Embryonic facial prominence (tissue), 1 donor: ENCODE data around the gene TSHZ3.

ENCODE experiments used
- DNase-seq: peaks from one replicate; pipeline ENCODE4 v3.0.0-alpha.2; 2016; ENCODE audit errors: extremely low spot score

TSHZ3 gene

DNA sequence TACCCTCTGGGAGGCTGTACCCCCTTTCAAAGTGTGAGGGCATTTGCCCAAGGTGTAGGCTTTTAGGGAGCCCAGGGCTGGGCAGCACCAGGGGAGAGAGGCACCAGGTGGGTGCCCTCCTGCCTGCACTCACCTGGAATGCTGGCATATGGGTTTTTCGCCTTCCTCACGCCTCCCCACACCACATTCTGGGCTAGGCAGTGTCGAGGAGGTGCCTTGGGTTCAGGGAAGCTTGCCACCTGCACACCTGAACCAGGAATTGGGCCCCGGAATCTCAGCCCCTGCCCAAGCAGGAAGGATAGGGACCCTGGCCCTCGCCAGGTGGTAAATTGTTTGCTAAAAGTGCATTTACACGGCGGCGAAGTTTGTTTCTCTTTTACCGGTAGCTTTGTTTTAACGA, 5.1 kb upstream of the TSHZ3 start:
- no peak for DNase-seq

DNA sequence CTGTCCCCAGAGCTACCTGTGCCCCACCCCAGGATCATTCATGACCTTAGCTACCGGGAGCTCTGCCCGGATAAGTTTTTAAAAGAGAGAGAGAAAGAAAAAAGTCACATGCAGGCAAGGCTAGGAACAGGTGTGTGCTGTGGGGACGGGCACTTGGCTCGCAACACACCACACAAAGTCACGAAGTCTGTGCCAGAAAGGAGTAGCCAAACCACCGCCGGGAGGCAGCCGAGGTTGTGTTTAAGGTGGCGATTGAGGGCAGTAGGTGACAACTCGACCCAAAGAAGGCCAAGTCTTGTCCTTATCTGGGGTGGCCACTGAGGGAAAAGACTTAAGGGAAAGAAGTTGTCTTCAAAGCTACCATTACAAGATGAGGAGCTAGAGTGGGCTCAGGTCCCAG, 4.6 kb upstream of the TSHZ3 start:
- no peak for DNase-seq

DNA sequence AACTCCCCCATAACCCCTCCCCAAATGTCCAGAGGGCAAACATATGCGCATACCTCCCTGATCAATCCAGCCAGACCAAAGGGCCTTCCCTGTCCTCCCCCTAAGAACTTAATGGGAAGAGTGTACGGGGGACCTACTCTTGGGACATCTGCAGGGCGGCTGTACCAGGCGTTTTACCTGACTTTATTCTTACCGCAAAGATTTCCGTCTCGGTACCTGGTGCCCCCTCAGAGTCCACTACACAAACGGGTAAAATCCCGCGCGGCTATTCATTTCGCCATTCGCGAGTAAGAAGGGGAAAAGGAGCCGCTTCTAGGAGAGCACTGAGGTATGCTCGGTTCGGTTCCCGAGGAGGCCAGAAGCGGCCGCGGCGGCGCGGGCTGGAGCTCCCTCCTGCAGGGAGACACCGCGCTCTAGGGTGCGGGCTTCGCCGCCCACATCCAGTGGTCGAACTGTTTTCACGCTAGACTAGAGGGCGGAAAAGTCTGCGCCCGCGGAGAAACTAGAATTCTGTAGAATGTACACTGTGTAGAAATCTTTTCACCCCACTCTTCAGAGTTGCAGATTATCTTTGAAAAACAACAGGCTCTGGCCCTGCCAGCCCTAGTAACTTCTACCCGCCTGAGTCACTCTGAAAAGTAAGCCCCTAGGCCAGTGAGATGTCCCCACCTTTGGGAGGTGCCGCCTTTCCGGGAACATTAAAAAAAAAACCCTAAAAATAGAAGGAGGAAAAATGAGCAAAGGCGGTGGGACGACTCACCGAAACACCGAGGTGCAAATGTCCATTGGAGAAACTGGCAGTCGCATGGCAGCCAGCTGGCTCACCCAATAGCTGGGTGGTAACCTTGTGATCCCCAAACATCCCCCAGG, 3.8 kb upstream of the TSHZ3 start:
- DNase-seq = no peak

DNA sequence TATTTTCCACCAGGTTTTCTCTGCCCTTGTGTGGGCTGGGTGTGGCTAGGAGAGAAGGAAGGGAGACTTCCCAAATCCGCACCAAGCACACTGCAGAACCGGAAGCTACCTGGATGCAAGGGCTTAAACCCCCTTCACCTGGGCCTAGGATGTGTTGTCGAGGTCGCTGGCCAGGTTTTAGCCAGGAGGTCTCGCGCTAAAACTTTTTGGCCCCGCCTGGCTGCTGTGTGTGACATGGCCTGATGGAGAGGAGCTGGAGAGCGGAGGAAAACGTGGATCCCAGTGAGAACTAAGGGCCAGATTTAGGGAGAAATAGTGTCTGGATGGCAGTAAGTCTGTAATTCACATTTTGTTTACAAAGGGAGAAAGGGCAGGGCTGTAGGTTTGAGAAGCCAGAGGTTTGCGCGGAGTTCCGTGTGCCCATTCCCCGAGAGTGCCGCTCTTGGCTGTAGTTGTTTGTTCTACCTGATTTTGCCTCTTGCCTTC, 3.1 kb upstream of the TSHZ3 start:
- no peak for DNase-seq

DNA sequence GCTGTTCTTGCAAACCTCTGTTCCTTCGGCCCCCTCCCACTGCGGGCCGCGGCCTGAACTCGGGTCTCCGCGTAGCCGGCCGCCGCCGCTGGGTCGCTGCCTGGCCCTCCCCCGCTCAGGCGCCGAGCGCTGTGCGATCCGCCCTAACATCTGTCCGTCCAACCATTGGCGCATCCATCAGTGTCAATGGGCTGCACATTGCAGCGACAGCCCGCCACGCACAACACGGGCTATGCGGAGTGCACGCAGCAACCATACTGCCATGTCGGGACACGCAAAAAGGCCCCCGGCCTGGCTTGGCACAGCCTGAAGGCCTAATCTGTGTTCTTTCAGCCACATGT, 2.6 kb upstream of the TSHZ3 start:
- DNase-seq = no peak

DNA sequence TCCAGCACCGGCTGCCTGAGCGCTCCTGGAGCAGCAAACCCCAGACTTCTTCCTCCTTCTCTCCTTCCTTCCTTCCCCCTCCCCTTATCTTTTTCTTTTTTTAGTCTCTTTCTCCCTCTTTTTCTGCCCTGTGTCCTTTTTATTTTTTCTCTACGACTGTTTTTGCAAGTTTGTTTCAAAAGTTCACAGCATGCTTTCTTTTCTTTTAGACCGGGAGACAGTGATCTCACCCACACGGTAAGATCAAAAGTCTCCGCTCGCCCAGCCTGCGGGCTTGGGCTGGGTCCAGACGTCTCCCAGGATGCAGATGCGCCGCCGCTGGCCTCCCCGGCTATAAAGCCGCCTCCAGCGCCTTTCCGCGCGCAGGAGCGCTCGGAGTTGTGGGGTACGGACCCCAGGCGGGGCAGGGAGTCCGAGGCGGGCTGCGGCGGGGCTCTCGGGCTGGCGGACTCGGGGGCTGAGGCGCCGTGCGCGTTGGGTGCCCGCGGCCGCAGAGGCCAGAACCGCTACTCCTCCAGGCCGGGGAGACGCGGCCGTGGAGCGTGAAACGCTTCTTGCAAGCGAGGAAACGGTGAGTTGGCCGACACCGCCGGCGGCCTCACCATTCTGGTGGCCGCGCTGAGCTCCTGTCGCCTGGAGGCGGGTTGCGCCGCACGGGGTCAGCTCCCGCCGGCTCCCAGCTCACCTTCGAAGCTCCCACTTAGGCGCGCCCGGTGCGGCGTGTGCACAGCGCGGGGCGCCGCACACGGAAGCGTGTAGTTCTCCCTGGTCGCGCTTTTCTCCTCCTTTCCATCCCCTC, 2.0 kb upstream of the TSHZ3 start:
- DNase-seq = no peak

- DNase-seq = no peak
These were observed 1.4 kb upstream of the TSHZ3 start for GRCh38 chr19:31350693-31351055.

GRCh38 chr19:31350033-31350692, 927 bp upstream of the TSHZ3 start:
- no peak for DNase-seq

DNA sequence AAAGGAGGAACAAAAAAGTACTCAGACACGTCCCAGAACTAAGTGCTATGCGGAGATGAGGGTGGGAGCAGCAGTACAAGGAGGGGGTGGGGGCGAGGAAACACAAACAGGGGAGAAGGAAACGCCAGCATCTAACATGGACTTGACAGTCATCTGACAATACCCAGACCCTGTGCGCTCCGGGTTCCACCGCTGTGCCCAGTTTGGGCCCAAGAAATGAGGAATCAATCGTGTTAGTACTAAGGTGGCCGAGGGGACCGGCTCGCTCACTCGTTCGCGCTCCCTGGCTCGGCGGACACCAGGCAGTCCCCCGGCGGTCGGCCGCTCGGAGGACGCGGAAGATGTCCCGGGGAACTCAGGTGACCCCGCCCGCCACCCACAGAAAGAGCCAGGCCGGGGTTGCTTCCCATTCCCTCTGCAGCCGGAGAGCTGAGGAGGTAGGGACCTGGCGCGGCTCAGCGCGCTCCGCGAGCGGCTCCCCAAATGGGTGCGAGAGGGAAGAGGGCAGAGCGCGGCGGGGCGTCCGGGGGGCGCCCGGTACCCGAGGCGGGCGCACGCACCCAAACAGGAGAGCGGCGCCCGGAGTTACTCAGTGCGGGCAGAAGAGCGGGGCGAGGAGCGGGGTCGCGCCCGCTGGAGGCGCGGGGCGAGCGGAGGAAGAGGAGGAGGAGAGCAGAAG, 616 bp downstream of the TSHZ3 start:
- no peak for DNase-seq

- no peak for DNase-seq
These were observed 1.3 kb downstream of the TSHZ3 start for GRCh38 chr19:31347828-31348392.

DNA sequence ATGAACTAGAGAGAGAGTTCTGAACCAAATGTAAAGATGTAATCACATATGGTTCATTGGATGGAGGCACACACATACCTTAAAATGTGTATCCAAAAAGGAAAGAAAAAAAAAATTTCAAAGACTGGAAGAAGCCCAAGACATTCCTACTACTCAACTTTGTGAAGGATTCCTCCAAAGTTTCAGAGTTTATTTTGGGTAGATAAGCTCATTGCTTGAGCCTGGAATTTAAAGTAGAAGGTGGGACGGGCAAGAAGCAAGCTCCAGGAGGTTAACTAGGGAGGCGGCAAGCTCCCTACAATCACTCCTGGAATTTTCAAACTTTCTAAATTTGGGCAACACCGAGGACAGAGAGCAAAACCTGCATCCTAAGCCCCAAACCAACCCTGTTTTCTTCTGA, 1.9 kb downstream of the TSHZ3 start:
- no peak for DNase-seq

GRCh38 chr19:31346184-31347059, 2.8 kb downstream of the TSHZ3 start:
- DNase-seq = no peak

- DNase-seq = no peak
These were observed 4.8 kb downstream of the TSHZ3 start for GRCh38 chr19:31344403-31344802.

GRCh38 chr19:31342926-31343325, 6.3 kb downstream of the TSHZ3 start:
- no peak for DNase-seq

DNA sequence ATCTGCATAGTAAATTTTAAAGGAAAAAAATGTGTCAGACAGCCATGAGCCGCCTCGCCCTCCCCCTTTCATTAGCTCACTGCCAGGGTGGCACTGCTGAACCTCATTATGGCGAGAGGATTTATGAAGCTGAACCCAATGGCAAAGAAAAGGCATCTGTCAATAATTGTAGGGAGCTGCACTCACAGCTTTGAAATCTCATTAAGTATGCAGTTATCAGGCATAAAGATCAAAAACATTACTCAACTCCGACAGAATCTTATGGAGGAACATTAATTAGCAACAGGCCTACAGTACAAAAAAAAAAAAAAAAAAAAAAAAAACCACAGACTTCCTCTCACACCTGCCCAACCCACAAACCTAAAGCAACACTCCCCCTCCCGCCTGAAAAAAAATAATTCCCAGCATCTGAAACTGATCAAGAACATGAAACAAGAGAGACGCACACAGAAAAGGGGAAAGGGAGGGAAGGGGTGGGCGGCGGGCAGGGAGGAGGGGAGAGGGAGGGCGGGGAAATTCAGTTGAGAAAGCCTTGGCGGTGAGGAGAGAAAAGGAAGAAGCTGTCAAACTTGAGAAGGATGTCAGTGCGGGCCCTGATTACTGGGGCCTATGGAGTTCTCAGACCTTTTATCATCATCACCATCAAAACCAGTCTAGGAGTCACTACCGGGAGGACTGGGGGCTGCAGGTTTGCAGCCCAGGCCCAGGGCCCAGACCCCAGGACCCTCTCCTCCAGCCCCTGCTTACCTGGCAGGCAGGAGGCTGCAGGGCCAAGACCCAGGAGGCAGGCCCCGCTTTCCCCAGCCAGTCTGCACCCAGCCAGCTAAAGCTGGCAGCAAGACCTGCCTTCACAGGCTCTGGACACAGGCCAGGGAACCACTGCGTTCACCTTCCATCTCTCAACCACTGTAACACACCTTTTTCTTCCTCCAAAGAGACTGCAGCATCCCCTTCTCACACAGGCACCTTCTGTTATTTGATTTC, 8.9 kb downstream of the TSHZ3 start:
- DNase-seq = no peak

GRCh38 chr19:31339411-31339810, 9.8 kb downstream of the TSHZ3 start:
- no peak for DNase-seq

- no peak for DNase-seq
These were observed 11.0 kb downstream of the TSHZ3 start for GRCh38 chr19:31338069-31338776.

DNA sequence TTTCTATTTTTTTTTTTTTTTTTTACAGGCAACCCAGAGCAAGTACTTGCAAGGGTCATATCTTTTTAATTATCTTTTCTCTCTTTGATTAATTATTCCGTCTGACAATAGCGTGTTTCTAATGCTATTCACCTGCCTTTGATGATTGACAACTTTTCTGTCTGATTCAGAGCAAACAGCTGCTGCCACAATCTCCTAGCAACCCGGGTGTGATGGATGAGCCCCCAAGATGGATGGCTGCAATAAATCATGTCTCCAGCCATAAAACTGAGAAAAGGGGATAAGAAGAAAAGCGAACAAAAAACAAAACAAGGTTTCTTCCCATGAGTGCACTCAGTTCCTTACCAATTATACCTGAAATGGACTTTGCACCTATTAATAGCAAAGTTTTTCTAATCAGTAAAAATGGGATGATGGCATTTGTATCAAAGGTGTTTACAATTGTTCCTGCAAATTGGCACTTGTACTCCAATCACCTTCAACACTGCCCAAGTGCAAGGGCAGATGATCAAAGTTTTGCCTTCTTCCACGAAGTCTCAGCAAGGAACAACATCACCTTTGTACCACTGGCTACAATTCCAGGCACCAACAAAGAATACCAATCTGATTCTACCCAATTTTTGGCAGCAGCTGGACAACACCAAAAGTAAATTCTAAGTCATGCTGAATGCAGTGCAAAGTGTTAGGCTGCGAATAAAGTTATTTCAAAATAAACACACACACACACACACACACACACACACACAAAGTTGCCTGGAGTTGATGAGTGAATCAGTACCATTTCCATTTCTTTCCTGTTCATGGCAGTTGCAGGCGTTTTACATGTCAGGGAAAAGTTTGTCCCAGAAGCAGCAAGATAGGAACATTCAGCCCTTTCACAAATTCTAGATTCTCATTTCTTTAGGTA, 12.0 kb downstream of the TSHZ3 start:
- DNase-seq = no peak
